ENCODE measurements around the gene IFT122.

GRCh38 chr3:129449279-129450115, 9.5 kb downstream of the IFT122 start:
- TF ChIP-seq CTCF (IDR thresholded peaks at IDR 0.05) (no peak), POLR2A (IDR thresholded peaks at IDR 0.05) (no peak)
